HG03139 (cell line): ENCODE results near the gene FLT1.

Source experiments
- ATAC-seq: cut with Tn5 transposase; IDR thresholded peaks from one replicate; pipeline ENCODE4 v1.9.1; 2021; ENCODE audit not compliant: unreplicated experiment

The FLT1 gene

GRCh38 chr13:28257305-28257704 is 237.6 kb downstream of the FLT1 start:
- ATAC-seq, result no peak

- ATAC-seq, result no peak
These were observed 242.4 kb downstream of the FLT1 start for GRCh38 chr13:28252547-28252946.

- ATAC-seq, result no peak
These were observed 243.5 kb downstream of the FLT1 start for GRCh38 chr13:28251466-28251865.

GRCh38 chr13:28250542-28250941 is 244.4 kb downstream of the FLT1 start:
- no peak for ATAC-seq
